Left ventricle myocardium inferior (tissue), 1 donor: ENCODE measurements around the gene FIS1. TPM values are rescaled to one million over a fixed set of nuclear protein-coding genes. Genes with fewer than 3 reads are reported as not detected.
"Not testable (repeated sequence)": the region's sequence is repeated elsewhere in the genome, so short reads cannot be mapped to it uniquely, and the experiment has no call there.

Experiments used
- DNase-seq: peaks from one replicate; pipeline ENCODE4 v3.0.0-alpha.2; 2020
- H3K27ac ChIP-seq: fragments of 200-600 bp; replicated peaks from 2 replicates; pipeline ENCODE4 v1.8.0; 2021
- H3K27me3 ChIP-seq: fragments of 200-600 bp; 2 replicates; pipeline ENCODE4 v1.8.0; 2021; ENCODE audit warnings: low read depth
- H3K36me3 ChIP-seq: fragments of 200-600 bp; 2 replicates; pipeline ENCODE4 v1.8.0; 2021
- H3K4me1 ChIP-seq: fragments of 200-600 bp; 2 replicates; pipeline ENCODE4 v1.8.0; 2021
- H3K4me3 ChIP-seq: fragments of 200-600 bp; 2 replicates; pipeline ENCODE4 v1.8.0; 2021; ENCODE audit warnings: mild to moderate bottlenecking, moderate library complexity
- H3K9me3 ChIP-seq: fragments of 200-600 bp; replicated peaks from 2 replicates; pipeline ENCODE4 v1.8.0; 2021
- intact Hi-C: fragments of 100-400 bp; cut with micrococcal nuclease; formaldehyde crosslinking; loops from one replicate; pipeline ENCODE4 v1.11.0; 2022
- total RNA-seq: library from RNA; stranded (reverse); fragmentation: NEBNext Ultra II Directional; extraction: Animal tissue kit (Norgen Biotek cat#: 25700); gene quantifications from one replicate; pipeline ENCODE4 v1.2.1, GENCODE V29; 2021
- TF ChIP-seq, protein P1 (sequence below): fragments of 200-600 bp; IDR thresholded peaks from 2 replicates; pipeline ENCODE4 v1.8.0; 2021; ENCODE audit warnings: antibody characterized with exemption, mild to moderate bottlenecking, borderline replicate concordance
- donor health status: DM: no; HTN: yes; CAD: no; lungs with severe emphysema.

The FIS1 gene
- total RNA-seq, 1 donor from 2014 or later, result 322 TPM

- Histone ChIP-seq H3K9me3 (no peaks in the 10 kb centered on the region), H3K27me3 (peaks cover 69% of the 10 kb centered on the region), H3K36me3 (no peaks in the 10 kb centered on the region), H3K4me3 (no peak overlapping the region), H3K27ac (no peak overlapping the region), H3K4me1 (no peaks in the 10 kb centered on the region)
- TF ChIP-seq, protein P1, sequence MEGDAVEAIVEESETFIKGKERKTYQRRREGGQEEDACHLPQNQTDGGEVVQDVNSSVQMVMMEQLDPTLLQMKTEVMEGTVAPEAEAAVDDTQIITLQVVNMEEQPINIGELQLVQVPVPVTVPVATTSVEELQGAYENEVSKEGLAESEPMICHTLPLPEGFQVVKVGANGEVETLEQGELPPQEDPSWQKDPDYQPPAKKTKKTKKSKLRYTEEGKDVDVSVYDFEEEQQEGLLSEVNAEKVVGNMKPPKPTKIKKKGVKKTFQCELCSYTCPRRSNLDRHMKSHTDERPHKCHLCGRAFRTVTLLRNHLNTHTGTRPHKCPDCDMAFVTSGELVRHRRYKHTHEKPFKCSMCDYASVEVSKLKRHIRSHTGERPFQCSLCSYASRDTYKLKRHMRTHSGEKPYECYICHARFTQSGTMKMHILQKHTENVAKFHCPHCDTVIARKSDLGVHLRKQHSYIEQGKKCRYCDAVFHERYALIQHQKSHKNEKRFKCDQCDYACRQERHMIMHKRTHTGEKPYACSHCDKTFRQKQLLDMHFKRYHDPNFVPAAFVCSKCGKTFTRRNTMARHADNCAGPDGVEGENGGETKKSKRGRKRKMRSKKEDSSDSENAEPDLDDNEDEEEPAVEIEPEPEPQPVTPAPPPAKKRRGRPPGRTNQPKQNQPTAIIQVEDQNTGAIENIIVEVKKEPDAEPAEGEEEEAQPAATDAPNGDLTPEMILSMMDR, result no peak
- no peak for DNase-seq
- intact Hi-C loops, result no loop called here
Observed at GRCh38 chr7:101277155-101277554, 32.3 kb upstream of the FIS1 start.

- no peaks in the 10 kb centered on the region for H3K4me1 ChIP-seq
- no peak overlapping the region for H3K27ac ChIP-seq
- no peak for DNase-seq
- peaks cover 55% of the 10 kb centered on the region for H3K27me3 ChIP-seq
- TF ChIP-seq, protein P1, result no peak
- H3K36me3 ChIP-seq, result no peaks in the 10 kb centered on the region
- H3K4me3 ChIP-seq, result no peak overlapping the region
- no peaks in the 10 kb centered on the region for H3K9me3 ChIP-seq
- intact Hi-C loops, result no loop called here
Observed at GRCh38 chr7:101273206-101273605, 28.3 kb upstream of the FIS1 start.

DNA sequence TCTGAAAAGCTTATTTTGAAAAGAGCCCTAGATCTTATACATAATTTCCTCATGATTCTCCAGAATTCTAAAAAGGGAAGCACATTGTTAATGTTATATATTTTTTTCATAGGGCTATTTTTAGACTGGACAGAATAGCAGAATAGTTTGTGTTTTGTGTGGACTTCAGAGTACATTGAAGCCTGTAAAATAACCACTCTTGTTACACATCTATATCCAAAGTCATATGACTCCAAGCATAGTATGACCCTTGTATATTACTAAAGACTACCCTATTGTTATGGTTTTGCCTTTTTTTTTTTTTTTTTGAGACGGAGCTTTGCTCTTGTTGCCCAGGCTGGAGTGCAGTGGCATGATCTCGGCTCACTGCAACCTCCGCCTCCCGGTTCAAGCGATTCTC is 26.1 kb upstream of the FIS1 start:
- H3K27me3 ChIP-seq, result peaks cover 37% of the 10 kb centered on the region
- TF ChIP-seq, protein P1, result no peak
- intact Hi-C loops, result no loop called here
- no peaks in the 10 kb centered on the region for H3K9me3 ChIP-seq
- H3K4me3 ChIP-seq, result no peak overlapping the region
- no peak for DNase-seq
- H3K36me3 ChIP-seq, result no peaks in the 10 kb centered on the region
- H3K4me1 ChIP-seq, result no peaks in the 10 kb centered on the region
- H3K27ac ChIP-seq, result no peak overlapping the region

DNA sequence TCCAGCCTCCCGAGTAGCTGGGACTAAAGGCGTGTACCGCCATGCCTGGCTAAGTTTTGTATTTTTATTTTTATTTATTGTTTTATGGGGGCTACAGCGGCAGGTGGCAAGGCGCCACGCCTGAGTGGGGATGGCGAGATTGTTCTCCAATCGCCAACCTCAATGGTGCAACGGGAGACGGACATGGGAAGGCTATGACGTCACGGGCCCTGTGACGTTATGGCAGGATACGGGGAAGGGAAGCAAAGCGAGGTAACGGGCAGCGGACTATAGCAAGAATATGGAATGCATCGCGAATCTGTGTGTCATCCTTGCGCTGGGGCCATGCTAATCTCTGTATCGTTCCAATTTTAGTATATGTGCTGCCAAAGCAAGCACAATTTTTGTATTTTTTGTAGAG is 24.8 kb upstream of the FIS1 start:
- Histone ChIP-seq H3K4me3 (no peak overlapping the region), H3K4me1 (no peaks in the 10 kb centered on the region), H3K36me3 (no peaks in the 10 kb centered on the region), H3K27me3 (peaks cover 25% of the 10 kb centered on the region), H3K27ac (no peak overlapping the region), H3K9me3 (no peaks in the 10 kb centered on the region)
- intact Hi-C loops, result no loop called here
- DNase-seq, result no peak
- TF ChIP-seq, protein P1, result no peak

- no peaks in the 10 kb centered on the region for H3K36me3 ChIP-seq
- no peak overlapping the region for H3K4me3 ChIP-seq
- no peak overlapping the region for H3K27ac ChIP-seq
- TF ChIP-seq, protein P1, result no peak
- DNase-seq, result no peak
- H3K9me3 ChIP-seq, result no peaks in the 10 kb centered on the region
- intact Hi-C loops, result no loop called here
- peaks cover 8% of the 10 kb centered on the region for H3K4me1 ChIP-seq
- peaks cover 20% of the 10 kb centered on the region for H3K27me3 ChIP-seq
Observed at GRCh38 chr7:101265622-101266516, 21.0 kb upstream of the FIS1 start.

DNA sequence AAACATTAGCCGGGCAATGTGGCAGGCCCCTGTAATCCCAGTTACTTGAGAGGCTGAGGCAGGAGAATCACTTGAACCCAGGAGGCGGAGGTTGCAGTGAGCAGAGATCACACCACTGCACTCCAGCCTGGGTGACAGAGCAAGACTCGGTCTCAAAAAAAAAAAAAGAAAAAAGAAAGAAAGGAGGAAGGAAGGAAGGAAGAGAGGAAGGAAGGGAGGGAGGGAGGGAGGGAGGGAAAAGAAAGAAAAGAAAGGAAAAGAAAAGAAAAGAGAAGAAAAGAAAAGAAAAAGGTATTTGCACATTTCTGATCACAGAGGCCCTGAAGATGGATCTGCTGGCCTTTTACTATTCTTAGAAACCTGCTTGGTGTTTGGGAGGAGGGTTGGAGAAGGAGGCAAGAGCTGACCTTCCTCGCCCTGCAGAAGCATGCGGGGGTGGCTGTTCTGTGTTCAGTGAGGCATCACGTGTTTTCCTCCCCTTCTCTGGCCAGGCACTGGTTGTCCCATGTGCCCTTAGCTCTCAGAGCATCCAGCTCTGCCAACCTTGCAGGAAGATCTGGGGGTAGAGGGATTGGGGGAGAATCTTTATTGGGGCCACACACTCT is 19.3 kb upstream of the FIS1 start:
- H3K27ac ChIP-seq, intact Hi-C loops: not testable (repeated sequence)
- DNase-seq, result peak; percentile 29

More for the DNA sequence above, 19.3 kb upstream of the FIS1 start:
- not testable (repeated sequence) for H3K9me3 ChIP-seq, H3K4me3 ChIP-seq, H3K36me3 ChIP-seq, H3K4me1 ChIP-seq
- peaks cover 15% of the 10 kb centered on the region for H3K27me3 ChIP-seq
